NCI-H146 treated with DMSO at 0.1 percent for 48 hours (cell line): ENCODE results near the gene SLC16A10.

Experiments
- DNase-seq: peaks from one replicate; lab custom pipeline; 2025; ENCODE audit not compliant: unreplicated experiment; lab: John Stamatoyannopoulos, UW

SLC16A10 gene

GRCh38 chr6:111210194-111210728, 123.0 kb downstream of the SLC16A10 start:
- DNase-seq: peak; percentile 22

GRCh38 chr6:111211411-111212030, 124.2 kb downstream of the SLC16A10 start:
- no peak for DNase-seq

- no peak for DNase-seq
Measured at GRCh38 chr6:111212625-111213024, 125.3 kb downstream of the SLC16A10 start.

GRCh38 chr6:111215131-111215530, 127.8 kb downstream of the SLC16A10 start:
- no peak for DNase-seq

- no peak for DNase-seq
Measured at GRCh38 chr6:111219785-111220184, 132.5 kb downstream of the SLC16A10 start.

- DNase-seq: no peak
Measured at GRCh38 chr6:111220383-111221031, 133.2 kb downstream of the SLC16A10 start.

- DNase-seq: no peak
Measured at GRCh38 chr6:111221804-111222203, 134.5 kb downstream of the SLC16A10 start.

GRCh38 chr6:111222341-111222740, 135.0 kb downstream of the SLC16A10 start:
- no peak for DNase-seq

- DNase-seq: no peak
Measured at GRCh38 chr6:111228094-111228493, 140.8 kb downstream of the SLC16A10 start.

- DNase-seq: no peak
Measured at GRCh38 chr6:111230351-111231089, 143.2 kb downstream of the SLC16A10 start.

GRCh38 chr6:111231090-111231459, 143.8 kb downstream of the SLC16A10 start:
- no peak for DNase-seq

GRCh38 chr6:111237852-111238251, 150.5 kb downstream of the SLC16A10 start:
- no peak for DNase-seq

- DNase-seq: no peak
Measured at GRCh38 chr6:111238464-111239119, 151.3 kb downstream of the SLC16A10 start.

GRCh38 chr6:111239461-111239860, 152.2 kb downstream of the SLC16A10 start:
- DNase-seq: no peak

- no peak for DNase-seq
Measured at GRCh38 chr6:111242452-111242851, 155.1 kb downstream of the SLC16A10 start.

- DNase-seq: no peak
Measured at GRCh38 chr6:111243095-111243494, 155.8 kb downstream of the SLC16A10 start.

- no peak for DNase-seq
Measured at GRCh38 chr6:111248789-111249188, 161.5 kb downstream of the SLC16A10 start.

GRCh38 chr6:111250791-111251354, 163.6 kb downstream of the SLC16A10 start:
- DNase-seq: no peak

GRCh38 chr6:111252726-111253125, 165.4 kb downstream of the SLC16A10 start:
- DNase-seq: no peak

GRCh38 chr6:111254004-111254778, 166.9 kb downstream of the SLC16A10 start:
- no peak for DNase-seq
